WERI-Rb-1 (cell line): ENCODE measurements around the gene TRABD.
"Not testable (repeated sequence)": the region's sequence is repeated elsewhere in the genome, so short reads cannot be mapped to it uniquely, and the experiment has no call there.

Source experiments
- DNase-seq: peaks from one replicate; pipeline ENCODE4 v3.0.0-alpha.2; 2020
- H3K27ac ChIP-seq: fragments of 250-450 bp; sonication (Bioruptor Pico); 2 replicates; pipeline ENCODE4 v1.5.1; 2020; ENCODE audit warnings: mild to moderate bottlenecking, moderate library complexity
- H3K27me3 ChIP-seq: fragments of 250-450 bp; sonication (Bioruptor Pico); 2 replicates; pipeline ENCODE4 v1.5.1; 2021; ENCODE audit warnings: mild to moderate bottlenecking, low read depth, moderate library complexity; ENCODE audit not compliant: insufficient read depth, severe bottlenecking
- H3K36me3 ChIP-seq: fragments of 250-450 bp; sonication (Bioruptor Pico); 2 replicates; pipeline ENCODE4 v1.5.1; 2020; ENCODE audit warnings: mild to moderate bottlenecking, moderate library complexity
- H3K4me3 ChIP-seq: 2 replicates; pipeline ENCODE4 v1.5.1; 2011; ENCODE audit warnings: low read depth, mild to moderate bottlenecking, control low read depth, low read length
- H3K9me3 ChIP-seq: fragments of 250-450 bp; sonication (Bioruptor Pico); 2 replicates; pipeline ENCODE4 v1.5.1; 2021; ENCODE audit warnings: mild to moderate bottlenecking, moderate library complexity; ENCODE audit not compliant: severe bottlenecking
- CTCF ChIP-seq: IDR thresholded peaks from 2 replicates; pipeline ENCODE4 v1.5.1; 2011; ENCODE audit warnings: low read depth, mild to moderate bottlenecking, control low read depth, inconsistent platforms, low read length

Gene TRABD

GRCh38 chr22:50167689-50168489, 17.8 kb upstream of the TRABD start:
- Histone ChIP-seq H3K27me3 (peaks cover 6% of the 10 kb centered on the region), H3K36me3 (no peaks in the 10 kb centered on the region), H3K9me3 (peaks cover 5% of the 10 kb centered on the region), H3K4me3 (no peak overlapping the region), H3K27ac (no peak overlapping the region)
- no peak for TF ChIP-seq CTCF
- no peak for DNase-seq

- not testable (repeated sequence) for H3K27me3 ChIP-seq, H3K4me3 ChIP-seq, H3K36me3 ChIP-seq, H3K9me3 ChIP-seq, H3K27ac ChIP-seq, DNase-seq
These were observed 17.1 kb upstream of the TRABD start for GRCh38 chr22:50168490-50169180.

- H3K27ac ChIP-seq = no peak overlapping the region
- peak overlapping the region; percentile 37 for H3K4me3 ChIP-seq
These were observed 16.4 kb upstream of the TRABD start for GRCh38 chr22:50169181-50169759.

GRCh38 chr22:50169774-50170341, 15.9 kb upstream of the TRABD start:
- Histone ChIP-seq H3K36me3 (no peaks in the 10 kb centered on the region), H3K27me3 (peaks cover 6% of the 10 kb centered on the region), H3K4me3 (peak overlapping the region; percentile 37), H3K27ac (no peak overlapping the region), H3K9me3 (peaks cover 5% of the 10 kb centered on the region)
- TF ChIP-seq CTCF = 0 out of 2 replicates have a peak, but pooled peaks have one; percentile 3
- DNase-seq = no peak

More at GRCh38 chr22:50169181-50169759, 16.4 kb upstream of the TRABD start:
- no peak for TF ChIP-seq CTCF
- no peak for DNase-seq
- Histone ChIP-seq H3K9me3 (peaks cover 5% of the 10 kb centered on the region), H3K27me3 (peaks cover 6% of the 10 kb centered on the region), H3K36me3 (no peaks in the 10 kb centered on the region)

GRCh38 chr22:50170453-50171318, 15.0 kb upstream of the TRABD start, which contains the start of gene PANX2:
Gene PANX2 (plus strand): TSS chr22:50170731. CDS start chr22:50170731, 0 bp downstream.
- H3K36me3 ChIP-seq = no peaks in the 10 kb centered on the region
- peaks cover 6% of the 10 kb centered on the region for H3K27me3 ChIP-seq
- no peak for DNase-seq
- no peak within 1 kb of the TSS for H3K27ac ChIP-seq
- peaks cover 5% of the 10 kb centered on the region for H3K9me3 ChIP-seq
- H3K4me3 ChIP-seq = peak within 1 kb of the TSS; percentile 51
- no peak for TF ChIP-seq CTCF
